Measurements from ENCODE around the gene TENM3. TPM values are rescaled to one million over a fixed set of nuclear protein-coding genes. Genes with fewer than 3 reads are reported as not detected.

The TENM3 gene
- total and polyA plus RNA-seq, 10 of the 15 experiments (the other 5 are each of a cell fraction or from before 2014, with no cell fraction given) = 0.01 to 1.7 (median 0.08) TPM; not detected in 2

DNA sequence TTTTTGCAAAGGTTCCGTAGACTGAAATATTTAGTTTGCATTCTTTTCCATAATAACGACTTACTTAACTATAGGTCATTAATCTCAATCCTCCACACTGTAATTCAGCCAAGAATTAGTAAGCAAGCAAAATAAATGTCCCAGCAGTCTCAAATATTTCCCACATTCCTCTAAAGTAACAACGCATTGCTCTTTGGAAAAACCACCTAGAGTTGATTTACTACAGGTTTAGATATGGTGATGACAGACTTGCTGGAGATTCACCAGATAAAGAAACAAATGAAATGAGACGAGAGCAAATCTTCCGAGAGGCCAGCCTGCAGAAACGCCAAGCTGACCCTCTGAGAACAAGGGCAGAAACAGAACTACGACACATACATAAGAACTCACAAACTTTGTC is 28.9 kb downstream of the TENM3 start (continued):
- TF ChIP-seq, protein P1, sequence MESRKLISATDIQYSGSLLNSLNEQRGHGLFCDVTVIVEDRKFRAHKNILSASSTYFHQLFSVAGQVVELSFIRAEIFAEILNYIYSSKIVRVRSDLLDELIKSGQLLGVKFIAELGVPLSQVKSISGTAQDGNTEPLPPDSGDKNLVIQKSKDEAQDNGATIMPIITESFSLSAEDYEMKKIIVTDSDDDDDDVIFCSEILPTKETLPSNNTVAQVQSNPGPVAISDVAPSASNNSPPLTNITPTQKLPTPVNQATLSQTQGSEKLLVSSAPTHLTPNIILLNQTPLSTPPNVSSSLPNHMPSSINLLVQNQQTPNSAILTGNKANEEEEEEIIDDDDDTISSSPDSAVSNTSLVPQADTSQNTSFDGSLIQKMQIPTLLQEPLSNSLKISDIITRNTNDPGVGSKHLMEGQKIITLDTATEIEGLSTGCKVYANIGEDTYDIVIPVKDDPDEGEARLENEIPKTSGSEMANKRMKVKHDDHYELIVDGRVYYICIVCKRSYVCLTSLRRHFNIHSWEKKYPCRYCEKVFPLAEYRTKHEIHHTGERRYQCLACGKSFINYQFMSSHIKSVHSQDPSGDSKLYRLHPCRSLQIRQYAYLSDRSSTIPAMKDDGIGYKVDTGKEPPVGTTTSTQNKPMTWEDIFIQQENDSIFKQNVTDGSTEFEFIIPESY (IDR thresholded peaks at IDR 0.05) = no peak

DNA sequence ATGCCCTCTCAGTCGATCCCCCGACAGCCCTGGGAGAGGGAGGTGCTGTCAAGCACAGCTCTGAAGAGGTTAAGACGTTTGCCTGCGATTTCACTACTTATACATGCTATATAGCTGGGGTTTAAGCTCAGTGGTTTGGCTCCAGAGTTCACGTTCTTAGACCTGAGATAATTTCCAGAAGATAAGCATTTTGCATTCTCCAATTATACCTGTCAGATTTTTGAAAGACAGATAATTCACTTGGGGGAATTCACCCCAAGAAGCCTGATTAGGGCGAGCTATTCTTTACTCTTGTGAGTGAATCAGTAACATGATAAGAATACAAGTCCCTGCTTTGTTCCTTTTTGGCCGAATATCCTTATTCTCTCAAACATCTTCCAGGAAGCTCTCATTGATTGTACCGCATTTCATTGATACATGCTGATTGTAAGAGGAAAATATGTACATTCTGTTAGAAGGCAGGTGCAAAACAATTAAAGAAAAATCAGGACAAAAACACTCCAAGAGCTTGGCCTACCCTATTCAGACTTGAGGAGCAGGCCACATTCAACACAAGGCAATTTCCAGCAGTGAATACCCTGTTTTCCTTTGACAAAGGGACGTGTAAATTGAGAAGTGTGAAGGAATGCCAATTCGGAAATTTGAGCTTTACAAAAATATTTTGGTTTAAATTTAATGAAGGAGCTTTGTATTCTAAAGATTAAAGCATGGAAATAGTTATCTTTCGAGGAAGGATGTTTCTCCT is 30.2 kb downstream of the TENM3 start:
- FAIRE-seq (no peak), DNase-seq (ENCODE audit: low read depth, low spot score) (no peak), ATAC-seq (no peak)
- Histone ChIP-seq H3K4me1 (ENCODE audit: control insufficient read depth, insufficient read depth, low read length) (no peaks in the 10 kb centered on the region), H3K36me3 (ENCODE audit: control insufficient read depth in 2 of 2, insufficient read depth in 2 of 2, low read length in 1 of 2) (no peaks in the 10 kb centered on the region), H4K20me1 (ENCODE audit: control insufficient read depth, insufficient read depth) (no peaks in the 10 kb centered on the region), H3K9ac (ENCODE audit: control insufficient read depth, insufficient read depth, low read length) (no peak overlapping the region), H3K4me2 (ENCODE audit: control insufficient read depth, insufficient read depth) (no peak overlapping the region), H3K9me3 (replicated peaks; ENCODE audit: control insufficient read depth, insufficient read depth, low read length) (no peaks in the 10 kb centered on the region), H3K79me2 (ENCODE audit: control insufficient read depth, insufficient read depth, low read length) (no peaks in the 10 kb centered on the region), H2AFZ (ENCODE audit: control insufficient read depth, low read depth, low read length) (no peak overlapping the region), H3K27ac (ENCODE audit: control insufficient read depth, insufficient read depth) (no peak overlapping the region), H3K27me3 (replicated peaks in 1 of 2; ENCODE audit: control insufficient read depth in 2 of 2, insufficient read depth in 2 of 2, low read length in 1 of 2) (no peaks in the 10 kb centered on the region; a peak in 1 of 4 replicates), H3K4me3 (no peak overlapping the region)
- ChIA-PET POLR2A (interaction anchor here (0.5 kb wide), 1 partner anchor 1073 kb away, joined by 4 read pairs; no protein-coding TSS in a partner anchor), CTCF (interaction anchor here (0.7 kb wide), 1 partner anchor 35 kb away, joined by 3 read pairs; no protein-coding TSS in a partner anchor), RAD21 (ENCODE audit: unreplicated experiment) (no interaction called here), SMC1A (ENCODE audit: uncharacterized antibody, unreplicated experiment) (interaction anchor here (0.7 to 1.1 kb wide), 2 partner anchors 21 to 97 kb away, joined by 3 read pairs; no protein-coding TSS in a partner anchor)
- WGBS (ENCODE audit: insufficient coverage, insufficient replicate concordance, low lambda C conversion rate, missing lambda C conversion rate) = 3% methylated on average over 11 of the region's 11 CpGs
- no TSS peak for BruUV-seq (replicated peaks)
- intact Hi-C loops (cut with micrococcal nuclease; ENCODE audit: unreplicated experiment) = no loop called here
- in situ Hi-C loops (cut with MboI) = no loop called here
- TF ChIP-seq TCF7 (IDR thresholded peaks at IDR 0.05; ENCODE audit: borderline replicate concordance) (no peak), CEBPB (IDR thresholded peaks at IDR 0.05; ENCODE audit: borderline replicate concordance in 1 of 2, low read depth in 2 of 2, low read length in 2 of 2) (no peak), KAT2A (conservative IDR thresholded peaks at IDR 0.05; ENCODE audit: control insufficient read depth, low read depth, low read length) (no peak), ZSCAN29 (IDR thresholded peaks at IDR 0.05) (no peak), MYC (IDR thresholded peaks at IDR 0.05; ENCODE audit: insufficient read depth, insufficient read length, insufficient replicate concordance, low read length, severe bottlenecking) (no peak), RAD51 (IDR thresholded peaks at IDR 0.05) (no peak), STAT1 (conservative IDR thresholded peaks at IDR 0.05) (no peak), RUNX3 (IDR thresholded peaks at IDR 0.05; ENCODE audit: low read length) (no peak), BHLHE40 (IDR thresholded peaks at IDR 0.05; ENCODE audit: borderline replicate concordance in 1 of 2, low read depth in 2 of 2, low read length in 1 of 2) (no peak), FOXK2 (IDR thresholded peaks at IDR 0.05) (no peak), NFXL1 (IDR thresholded peaks at IDR 0.05; ENCODE audit: borderline replicate concordance) (no peak), ZNF622 (IDR thresholded peaks at IDR 0.05) (no peak)
- TF ChIP-seq, protein P2, sequence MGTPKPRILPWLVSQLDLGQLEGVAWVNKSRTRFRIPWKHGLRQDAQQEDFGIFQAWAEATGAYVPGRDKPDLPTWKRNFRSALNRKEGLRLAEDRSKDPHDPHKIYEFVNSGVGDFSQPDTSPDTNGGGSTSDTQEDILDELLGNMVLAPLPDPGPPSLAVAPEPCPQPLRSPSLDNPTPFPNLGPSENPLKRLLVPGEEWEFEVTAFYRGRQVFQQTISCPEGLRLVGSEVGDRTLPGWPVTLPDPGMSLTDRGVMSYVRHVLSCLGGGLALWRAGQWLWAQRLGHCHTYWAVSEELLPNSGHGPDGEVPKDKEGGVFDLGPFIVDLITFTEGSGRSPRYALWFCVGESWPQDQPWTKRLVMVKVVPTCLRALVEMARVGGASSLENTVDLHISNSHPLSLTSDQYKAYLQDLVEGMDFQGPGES (IDR thresholded peaks at IDR 0.05) = no peak
- TF ChIP-seq, protein P3, sequence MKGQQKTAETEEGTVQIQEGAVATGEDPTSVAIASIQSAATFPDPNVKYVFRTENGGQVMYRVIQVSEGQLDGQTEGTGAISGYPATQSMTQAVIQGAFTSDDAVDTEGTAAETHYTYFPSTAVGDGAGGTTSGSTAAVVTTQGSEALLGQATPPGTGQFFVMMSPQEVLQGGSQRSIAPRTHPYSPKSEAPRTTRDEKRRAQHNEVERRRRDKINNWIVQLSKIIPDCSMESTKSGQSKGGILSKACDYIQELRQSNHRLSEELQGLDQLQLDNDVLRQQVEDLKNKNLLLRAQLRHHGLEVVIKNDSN (IDR thresholded peaks at IDR 0.05; ENCODE audit: borderline replicate concordance, extremely low read length, insufficient read depth, low read depth, low read length) = no peak
- TF ChIP-seq, protein P4, sequence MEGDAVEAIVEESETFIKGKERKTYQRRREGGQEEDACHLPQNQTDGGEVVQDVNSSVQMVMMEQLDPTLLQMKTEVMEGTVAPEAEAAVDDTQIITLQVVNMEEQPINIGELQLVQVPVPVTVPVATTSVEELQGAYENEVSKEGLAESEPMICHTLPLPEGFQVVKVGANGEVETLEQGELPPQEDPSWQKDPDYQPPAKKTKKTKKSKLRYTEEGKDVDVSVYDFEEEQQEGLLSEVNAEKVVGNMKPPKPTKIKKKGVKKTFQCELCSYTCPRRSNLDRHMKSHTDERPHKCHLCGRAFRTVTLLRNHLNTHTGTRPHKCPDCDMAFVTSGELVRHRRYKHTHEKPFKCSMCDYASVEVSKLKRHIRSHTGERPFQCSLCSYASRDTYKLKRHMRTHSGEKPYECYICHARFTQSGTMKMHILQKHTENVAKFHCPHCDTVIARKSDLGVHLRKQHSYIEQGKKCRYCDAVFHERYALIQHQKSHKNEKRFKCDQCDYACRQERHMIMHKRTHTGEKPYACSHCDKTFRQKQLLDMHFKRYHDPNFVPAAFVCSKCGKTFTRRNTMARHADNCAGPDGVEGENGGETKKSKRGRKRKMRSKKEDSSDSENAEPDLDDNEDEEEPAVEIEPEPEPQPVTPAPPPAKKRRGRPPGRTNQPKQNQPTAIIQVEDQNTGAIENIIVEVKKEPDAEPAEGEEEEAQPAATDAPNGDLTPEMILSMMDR (IDR thresholded peaks at IDR 0.05 in 2 of 3, conservative IDR thresholded peaks at IDR 0.05 in 1 of 3; ENCODE audit: control insufficient read depth in 2 of 3, extremely low read depth in 1 of 3, insufficient read depth in 1 of 3, low read depth in 3 of 3, low read length in 3 of 3) = no peak

Measured in GM12878 (cell line).